Loucy (cell line): ENCODE data around the gene BOC.

Experiments used
- EZH2phosphoT487 ChIP-seq: fragments of 200-600 bp; IDR thresholded peaks from 2 replicates; pipeline ENCODE4 v1.6.1; 2018; ENCODE audit warnings: antibody characterized with exemption, mild to moderate bottlenecking, moderate library complexity, borderline replicate concordance
- TF ChIP-seq, protein P1 (sequence below): fragments of 200-600 bp; sonication (generic); conservative IDR thresholded peaks from 2 replicates; pipeline ENCODE4 v1.5.1; 2014; ENCODE audit warnings: mild to moderate bottlenecking, antibody characterized with exemption, low read length

DNA sequence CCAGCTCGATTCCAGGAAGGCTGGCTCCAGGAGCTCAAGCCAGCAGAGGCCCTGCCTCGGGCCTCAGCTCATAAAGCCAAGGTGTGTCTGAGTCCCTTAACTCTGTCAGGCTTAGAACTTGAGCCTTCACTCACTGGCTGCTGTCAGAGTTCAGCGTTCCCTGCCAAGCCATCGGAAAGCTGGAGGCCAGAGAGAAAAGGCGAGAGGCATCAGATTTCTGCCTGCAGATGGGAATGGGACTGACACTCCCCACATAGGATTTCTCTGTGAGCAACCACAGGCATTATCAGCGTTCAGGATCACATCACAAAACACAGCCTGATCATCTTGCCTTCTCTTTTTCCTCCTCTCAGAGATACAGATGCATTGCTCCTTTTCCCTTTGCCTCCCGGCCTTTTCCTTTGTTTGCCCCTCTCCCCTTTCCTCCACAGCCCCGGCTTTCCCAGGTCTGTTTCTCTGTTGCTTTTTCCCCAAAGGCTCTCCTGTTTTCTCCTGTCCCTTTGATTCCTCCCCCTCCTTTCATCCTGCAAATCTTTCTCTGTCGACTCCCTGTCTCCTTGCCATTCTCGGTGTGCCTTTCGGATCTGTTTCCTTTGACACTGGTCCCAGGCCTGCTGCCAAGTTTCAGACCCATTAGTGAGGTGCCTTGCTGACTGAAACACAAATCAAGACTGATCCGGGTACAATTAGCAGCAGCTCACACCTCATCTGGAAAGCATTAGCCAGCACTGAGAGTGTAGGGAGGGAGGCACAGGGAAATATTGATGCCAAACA lies 44.5 kb upstream of the BOC start:
- TF ChIP-seq, protein P1, sequence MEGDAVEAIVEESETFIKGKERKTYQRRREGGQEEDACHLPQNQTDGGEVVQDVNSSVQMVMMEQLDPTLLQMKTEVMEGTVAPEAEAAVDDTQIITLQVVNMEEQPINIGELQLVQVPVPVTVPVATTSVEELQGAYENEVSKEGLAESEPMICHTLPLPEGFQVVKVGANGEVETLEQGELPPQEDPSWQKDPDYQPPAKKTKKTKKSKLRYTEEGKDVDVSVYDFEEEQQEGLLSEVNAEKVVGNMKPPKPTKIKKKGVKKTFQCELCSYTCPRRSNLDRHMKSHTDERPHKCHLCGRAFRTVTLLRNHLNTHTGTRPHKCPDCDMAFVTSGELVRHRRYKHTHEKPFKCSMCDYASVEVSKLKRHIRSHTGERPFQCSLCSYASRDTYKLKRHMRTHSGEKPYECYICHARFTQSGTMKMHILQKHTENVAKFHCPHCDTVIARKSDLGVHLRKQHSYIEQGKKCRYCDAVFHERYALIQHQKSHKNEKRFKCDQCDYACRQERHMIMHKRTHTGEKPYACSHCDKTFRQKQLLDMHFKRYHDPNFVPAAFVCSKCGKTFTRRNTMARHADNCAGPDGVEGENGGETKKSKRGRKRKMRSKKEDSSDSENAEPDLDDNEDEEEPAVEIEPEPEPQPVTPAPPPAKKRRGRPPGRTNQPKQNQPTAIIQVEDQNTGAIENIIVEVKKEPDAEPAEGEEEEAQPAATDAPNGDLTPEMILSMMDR: no peak
- no peak for TF ChIP-seq EZH2phosphoT487
